PC-9 (cell line): ENCODE measurements around the gene ZBED4.

Experiments
- EZH2 ChIP-seq: fragments of 200-600 bp; sonication (generic); IDR thresholded peaks from 2 replicates; pipeline ENCODE4 v1.8.0; 2017; ENCODE audit warnings: antibody characterized with exemption, low read depth
- TF ChIP-seq, protein P1 (sequence below): fragments of 200-600 bp; sonication (generic); conservative IDR thresholded peaks from 2 replicates; pipeline ENCODE4 v1.6.1; 2017; ENCODE audit warnings: mixed run types, antibody characterized with exemption, mild to moderate bottlenecking, moderate library complexity

DNA sequence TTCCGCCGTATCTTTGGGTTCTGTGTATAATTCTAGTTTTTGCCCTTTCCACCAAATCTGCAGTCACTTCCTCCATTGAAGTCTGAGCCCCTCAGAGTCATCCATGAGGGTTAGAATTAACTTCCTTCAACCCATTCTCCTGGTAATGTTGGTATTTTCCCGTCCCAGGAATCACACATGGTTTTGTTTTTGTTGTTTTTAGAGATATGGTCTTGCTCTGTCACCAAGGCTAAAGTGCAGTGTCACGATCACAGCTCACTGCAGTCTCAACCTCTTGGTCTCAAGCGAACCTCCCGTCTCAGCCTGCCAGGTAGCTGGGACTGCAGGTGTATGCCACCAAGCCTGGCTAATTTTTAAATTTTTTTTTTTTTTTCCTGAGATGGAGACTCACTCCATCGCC lies 18.7 kb downstream of the ZBED4 start:
- TF ChIP-seq, protein P1, sequence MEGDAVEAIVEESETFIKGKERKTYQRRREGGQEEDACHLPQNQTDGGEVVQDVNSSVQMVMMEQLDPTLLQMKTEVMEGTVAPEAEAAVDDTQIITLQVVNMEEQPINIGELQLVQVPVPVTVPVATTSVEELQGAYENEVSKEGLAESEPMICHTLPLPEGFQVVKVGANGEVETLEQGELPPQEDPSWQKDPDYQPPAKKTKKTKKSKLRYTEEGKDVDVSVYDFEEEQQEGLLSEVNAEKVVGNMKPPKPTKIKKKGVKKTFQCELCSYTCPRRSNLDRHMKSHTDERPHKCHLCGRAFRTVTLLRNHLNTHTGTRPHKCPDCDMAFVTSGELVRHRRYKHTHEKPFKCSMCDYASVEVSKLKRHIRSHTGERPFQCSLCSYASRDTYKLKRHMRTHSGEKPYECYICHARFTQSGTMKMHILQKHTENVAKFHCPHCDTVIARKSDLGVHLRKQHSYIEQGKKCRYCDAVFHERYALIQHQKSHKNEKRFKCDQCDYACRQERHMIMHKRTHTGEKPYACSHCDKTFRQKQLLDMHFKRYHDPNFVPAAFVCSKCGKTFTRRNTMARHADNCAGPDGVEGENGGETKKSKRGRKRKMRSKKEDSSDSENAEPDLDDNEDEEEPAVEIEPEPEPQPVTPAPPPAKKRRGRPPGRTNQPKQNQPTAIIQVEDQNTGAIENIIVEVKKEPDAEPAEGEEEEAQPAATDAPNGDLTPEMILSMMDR: no peak
- TF ChIP-seq EZH2: no peak
